ENCODE measurements around the gene HPS4.

The HPS4 gene

DNA sequence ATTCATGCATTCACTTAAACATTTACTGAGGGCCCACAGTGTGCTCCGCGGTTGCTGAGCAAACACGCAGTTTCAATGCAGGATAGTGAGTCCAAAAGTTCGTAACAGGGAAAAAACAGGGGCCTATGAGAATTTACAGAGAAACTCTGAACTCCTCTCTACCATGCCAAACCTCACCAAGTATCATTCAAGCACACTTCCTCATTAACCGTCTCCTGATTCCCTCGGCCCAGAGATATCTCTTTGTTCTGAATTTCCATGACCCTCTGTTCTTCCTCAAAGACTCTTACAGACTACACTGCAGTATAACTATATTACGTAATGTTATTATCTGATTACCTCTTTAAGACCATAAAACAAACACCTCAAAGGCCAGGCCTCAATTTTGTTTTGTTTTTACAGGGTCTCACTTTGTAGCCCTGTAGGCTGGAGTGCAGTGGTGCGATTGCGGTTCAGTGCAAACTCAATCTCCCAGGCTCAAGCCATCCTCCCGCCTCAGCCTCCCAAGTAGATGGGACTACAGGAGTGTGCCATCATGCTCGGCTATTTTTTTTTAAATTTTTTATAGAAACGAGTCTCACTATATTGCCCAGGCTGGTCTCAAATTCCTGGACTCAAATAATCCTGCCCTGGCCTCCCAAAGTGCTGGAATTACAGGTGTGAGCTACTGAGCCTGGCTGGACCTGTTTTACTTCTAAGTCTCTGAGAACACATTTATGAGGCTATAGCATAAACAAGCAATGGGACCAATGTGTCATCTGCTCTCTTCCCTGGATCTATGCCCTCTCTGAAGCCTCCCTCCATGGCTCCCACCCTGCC is 3.6 kb downstream of the HPS4 start:
- TF ChIP-seq ZFX (IDR thresholded peaks at IDR 0.05; ENCODE audit: borderline replicate concordance) (no peak), CTCF (IDR thresholded peaks at IDR 0.05) (no peak)

GRCh38 chr22:26479043-26479791 is 4.4 kb downstream of the HPS4 start:
- TF ChIP-seq ZFX (IDR thresholded peaks at IDR 0.05; ENCODE audit: borderline replicate concordance), result no peak
- TF ChIP-seq CTCF (IDR thresholded peaks at IDR 0.05), result no peak
- H3K27ac ChIP-seq, result no peak overlapping the region

More for the DNA sequence above, 3.6 kb downstream of the HPS4 start:
- no peak overlapping the region for H3K27ac ChIP-seq

- H3K27ac ChIP-seq, result no peak overlapping the region
- TF ChIP-seq ZFX (IDR thresholded peaks at IDR 0.05; ENCODE audit: borderline replicate concordance), result no peak
- no peak for TF ChIP-seq CTCF (IDR thresholded peaks at IDR 0.05)
Measured at GRCh38 chr22:26477341-26477731, 6.2 kb downstream of the HPS4 start.

GRCh38 chr22:26476705-26477340 is 6.8 kb downstream of the HPS4 start:
- H3K27ac ChIP-seq, result no peak overlapping the region
- no peak for TF ChIP-seq CTCF (IDR thresholded peaks at IDR 0.05)
- TF ChIP-seq ZFX (IDR thresholded peaks at IDR 0.05; ENCODE audit: borderline replicate concordance), result no peak

DNA sequence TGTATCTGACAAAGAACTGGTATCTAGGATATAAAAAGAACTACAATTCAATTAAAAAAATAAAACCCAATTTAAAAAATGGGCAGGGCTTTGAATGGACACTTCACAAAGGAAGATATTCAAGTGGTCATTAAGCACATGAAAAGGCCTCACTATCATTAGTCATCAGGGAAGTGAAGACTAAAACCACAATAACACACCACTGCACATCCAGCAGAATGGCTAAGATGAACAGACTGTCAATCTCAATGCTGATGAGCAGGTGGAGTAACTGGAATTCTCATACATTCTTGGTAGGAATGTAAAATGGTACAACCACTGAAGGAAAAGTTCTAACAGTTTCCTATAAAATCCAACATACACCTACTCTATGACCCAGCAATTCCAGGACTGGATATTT is 8.9 kb downstream of the HPS4 start:
- TF ChIP-seq ZFX (IDR thresholded peaks at IDR 0.05; ENCODE audit: borderline replicate concordance), result no peak
- TF ChIP-seq CTCF (IDR thresholded peaks at IDR 0.05), result no peak
- no peak overlapping the region for H3K27ac ChIP-seq

DNA sequence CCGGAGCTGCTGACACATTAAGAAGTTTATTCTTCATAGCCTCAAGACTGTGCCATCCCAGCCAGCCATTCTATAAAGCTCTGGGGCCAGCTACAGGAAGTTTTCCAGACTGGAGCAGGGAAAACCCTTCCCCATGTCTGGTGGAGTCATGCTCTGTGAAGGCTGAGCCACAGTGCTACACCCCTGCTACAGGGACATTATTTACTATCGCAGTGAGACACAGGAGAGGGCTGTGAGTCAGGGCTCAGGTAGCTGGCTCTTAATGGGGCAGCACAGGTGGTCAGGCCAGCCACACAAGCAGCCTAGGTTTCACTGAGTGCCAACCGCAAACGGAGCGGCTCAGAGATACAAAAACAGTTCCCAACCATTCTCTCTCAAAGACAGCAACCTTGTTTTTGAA is 12.1 kb downstream of the HPS4 start:
- TF ChIP-seq CTCF (IDR thresholded peaks at IDR 0.05), result no peak

More for the DNA sequence above, 12.1 kb downstream of the HPS4 start:
- no peak overlapping the region for H3K27ac ChIP-seq
